Measurements from ENCODE around the gene PDXDC1.
A peak's percentile ranks its signal among the peaks of the same experiment; 100 is the strongest.
"Not testable (repeated sequence)": the region's sequence is repeated elsewhere in the genome, so short reads cannot be mapped to it uniquely, and the experiment has no call there.

PDXDC1 gene, protein sequence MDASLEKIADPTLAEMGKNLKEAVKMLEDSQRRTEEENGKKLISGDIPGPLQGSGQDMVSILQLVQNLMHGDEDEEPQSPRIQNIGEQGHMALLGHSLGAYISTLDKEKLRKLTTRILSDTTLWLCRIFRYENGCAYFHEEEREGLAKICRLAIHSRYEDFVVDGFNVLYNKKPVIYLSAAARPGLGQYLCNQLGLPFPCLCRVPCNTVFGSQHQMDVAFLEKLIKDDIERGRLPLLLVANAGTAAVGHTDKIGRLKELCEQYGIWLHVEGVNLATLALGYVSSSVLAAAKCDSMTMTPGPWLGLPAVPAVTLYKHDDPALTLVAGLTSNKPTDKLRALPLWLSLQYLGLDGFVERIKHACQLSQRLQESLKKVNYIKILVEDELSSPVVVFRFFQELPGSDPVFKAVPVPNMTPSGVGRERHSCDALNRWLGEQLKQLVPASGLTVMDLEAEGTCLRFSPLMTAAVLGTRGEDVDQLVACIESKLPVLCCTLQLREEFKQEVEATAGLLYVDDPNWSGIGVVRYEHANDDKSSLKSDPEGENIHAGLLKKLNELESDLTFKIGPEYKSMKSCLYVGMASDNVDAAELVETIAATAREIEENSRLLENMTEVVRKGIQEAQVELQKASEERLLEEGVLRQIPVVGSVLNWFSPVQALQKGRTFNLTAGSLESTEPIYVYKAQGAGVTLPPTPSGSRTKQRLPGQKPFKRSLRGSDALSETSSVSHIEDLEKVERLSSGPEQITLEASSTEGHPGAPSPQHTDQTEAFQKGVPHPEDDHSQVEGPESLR

DNA sequence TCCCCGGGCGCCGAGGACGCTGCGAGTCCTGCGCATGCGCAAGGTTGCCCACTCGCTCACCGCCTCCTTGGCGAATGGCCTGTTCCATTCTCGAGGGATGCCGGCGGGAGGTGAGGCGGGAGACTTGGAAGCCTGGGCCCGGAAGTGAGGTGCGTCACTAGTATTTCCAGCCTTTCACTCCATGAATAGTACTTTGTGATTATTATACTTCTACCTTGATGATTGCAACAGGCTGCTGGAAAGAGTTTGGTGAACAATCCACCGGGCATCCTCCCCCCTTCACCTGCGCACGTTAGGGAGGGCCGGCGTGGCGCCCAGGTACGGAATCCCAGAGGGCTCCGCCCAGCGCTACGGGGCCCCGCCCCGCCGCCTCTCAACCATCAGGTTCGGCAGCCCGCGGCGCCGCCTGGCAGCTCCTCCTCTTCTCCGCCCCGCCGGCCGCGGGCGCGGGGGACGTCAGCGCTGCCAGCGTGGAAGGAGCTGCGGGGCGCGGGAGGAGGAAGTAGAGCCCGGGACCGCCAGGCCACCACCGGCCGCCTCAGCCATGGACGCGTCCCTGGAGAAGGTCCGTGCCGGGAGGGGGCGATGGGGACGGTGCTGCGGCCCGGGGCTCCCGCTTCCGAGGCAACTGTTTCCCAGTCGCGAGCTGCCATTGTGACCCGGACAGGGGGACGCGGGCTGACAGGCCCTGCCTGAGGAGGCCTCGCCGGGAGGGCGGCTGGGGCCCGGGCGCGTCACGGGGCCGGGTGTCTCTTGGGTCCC is at the start of gene PDXDC1:
PDXDC1 (plus strand) TSS at position 371 of the 762 bp plus-strand sequence; CDS start at position 545, 174 bp downstream.
- not testable (repeated sequence) for H3K36me3 ChIP-seq (ENCODE audit: low read depth); H3K27me3 ChIP-seq (ENCODE audit: insufficient read depth, poor library complexity, severe bottlenecking); H3K9me3 ChIP-seq (ENCODE audit: severe bottlenecking); H3K4me1 ChIP-seq (ENCODE audit: insufficient read depth, poor library complexity, severe bottlenecking)
- peak within 1 kb of the TSS; percentile 54 for H3K27ac ChIP-seq (ENCODE audit: poor library complexity, severe bottlenecking)
- peak; percentile 97 for DNase-seq (ENCODE audit: low spot score)
- peak; percentile 94 for ATAC-seq (ENCODE audit: low read depth)
- H3K4me3 ChIP-seq (ENCODE audit: severe bottlenecking): peak within 1 kb of the TSS; percentile 52

DNA sequence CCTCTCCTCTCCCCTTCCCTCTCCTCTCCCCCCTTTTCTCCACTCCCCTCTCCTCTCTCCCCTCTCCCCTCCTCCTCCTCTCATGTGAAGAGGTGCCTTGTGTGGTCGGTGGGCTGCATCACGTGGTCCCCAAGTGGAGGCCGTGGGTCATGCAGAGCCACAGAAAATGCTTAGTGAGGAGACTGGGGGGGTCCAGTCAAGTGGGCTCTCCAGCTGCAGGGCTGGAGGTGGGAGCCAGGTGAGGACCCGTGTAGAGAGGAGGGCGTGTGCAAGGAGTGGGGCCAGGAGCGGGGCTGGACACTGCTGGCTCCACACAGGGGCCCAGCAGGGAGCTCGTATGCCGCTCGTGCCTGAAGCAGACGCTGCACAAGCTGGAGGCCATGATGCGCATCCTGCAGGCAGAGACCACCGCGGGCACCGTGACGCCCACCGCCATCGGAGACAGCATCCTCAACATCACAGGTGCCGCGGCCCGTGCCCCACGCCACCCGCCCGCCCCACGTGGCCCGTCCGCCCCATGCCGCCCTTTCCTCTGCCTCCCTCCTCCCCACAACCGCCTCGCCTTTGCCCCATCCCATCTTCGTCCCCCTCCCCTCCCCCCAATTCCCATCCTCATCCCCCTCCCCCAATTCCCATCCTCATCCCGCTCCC is 46.6 kb upstream of the PDXDC1 start:
- not testable (repeated sequence) for H3K36me3 ChIP-seq (ENCODE audit: low read depth); H3K27ac ChIP-seq (ENCODE audit: poor library complexity, severe bottlenecking); H3K9me3 ChIP-seq (ENCODE audit: severe bottlenecking); H3K4me3 ChIP-seq (ENCODE audit: severe bottlenecking); H3K27me3 ChIP-seq (ENCODE audit: insufficient read depth, poor library complexity, severe bottlenecking); H3K4me1 ChIP-seq (ENCODE audit: insufficient read depth, poor library complexity, severe bottlenecking)
- DNase-seq (ENCODE audit: low spot score): peak; percentile 71
- ATAC-seq (ENCODE audit: low read depth): peak; percentile 60; the same call in 2 of the 3 replicates

DNA sequence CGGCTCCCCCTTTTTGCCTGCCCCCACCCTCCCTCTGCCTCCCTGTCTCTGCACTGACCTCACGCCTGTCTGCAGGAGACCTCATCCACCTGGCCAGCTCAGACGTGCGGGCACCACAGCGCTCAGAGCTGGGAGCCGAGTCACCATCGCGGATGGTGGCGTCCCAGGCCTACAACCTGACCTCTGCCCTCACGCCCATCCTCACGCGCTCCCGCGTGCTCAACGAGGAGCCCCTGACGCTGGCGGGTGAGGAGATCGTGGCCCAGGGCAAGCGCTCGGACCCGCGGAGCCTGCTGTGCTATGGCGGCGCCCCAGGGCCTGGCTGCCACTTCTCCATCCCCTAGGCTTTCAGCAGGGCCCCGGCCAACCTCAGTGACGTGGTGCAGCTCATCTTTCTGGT is 45.6 kb upstream of the PDXDC1 start:
- ATAC-seq (ENCODE audit: low read depth); H3K9me3 ChIP-seq (ENCODE audit: severe bottlenecking); H3K27ac ChIP-seq (ENCODE audit: poor library complexity, severe bottlenecking); H3K36me3 ChIP-seq (ENCODE audit: low read depth); H3K27me3 ChIP-seq (ENCODE audit: insufficient read depth, poor library complexity, severe bottlenecking); DNase-seq (ENCODE audit: low spot score); H3K4me1 ChIP-seq (ENCODE audit: insufficient read depth, poor library complexity, severe bottlenecking); H3K4me3 ChIP-seq (ENCODE audit: severe bottlenecking): not testable (repeated sequence)

DNA sequence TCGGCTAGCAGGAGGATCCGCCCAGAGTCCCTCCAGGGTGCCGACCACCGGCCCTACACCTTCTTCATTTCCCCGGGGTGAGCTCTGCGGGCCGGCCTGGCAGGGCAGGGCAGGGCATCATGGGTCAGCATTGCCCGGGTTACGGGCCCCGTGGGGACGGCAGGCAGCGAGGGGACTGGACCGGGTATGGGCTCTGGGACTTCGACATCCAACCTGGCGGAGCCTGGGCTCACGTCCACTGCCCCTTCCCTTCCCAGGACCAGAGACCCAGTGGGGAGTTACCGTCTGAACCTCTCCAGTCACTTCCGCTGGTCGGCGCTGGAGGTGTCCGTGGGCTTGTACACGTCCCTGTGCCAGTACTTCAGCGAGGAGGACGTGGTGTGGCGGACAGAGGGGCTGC is 44.6 kb upstream of the PDXDC1 start:
- not testable (repeated sequence) for ATAC-seq (ENCODE audit: low read depth); H3K9me3 ChIP-seq (ENCODE audit: severe bottlenecking); DNase-seq (ENCODE audit: low spot score); H3K27ac ChIP-seq (ENCODE audit: poor library complexity, severe bottlenecking); H3K4me1 ChIP-seq (ENCODE audit: insufficient read depth, poor library complexity, severe bottlenecking); H3K4me3 ChIP-seq (ENCODE audit: severe bottlenecking); H3K27me3 ChIP-seq (ENCODE audit: insufficient read depth, poor library complexity, severe bottlenecking); H3K36me3 ChIP-seq (ENCODE audit: low read depth)

DNA sequence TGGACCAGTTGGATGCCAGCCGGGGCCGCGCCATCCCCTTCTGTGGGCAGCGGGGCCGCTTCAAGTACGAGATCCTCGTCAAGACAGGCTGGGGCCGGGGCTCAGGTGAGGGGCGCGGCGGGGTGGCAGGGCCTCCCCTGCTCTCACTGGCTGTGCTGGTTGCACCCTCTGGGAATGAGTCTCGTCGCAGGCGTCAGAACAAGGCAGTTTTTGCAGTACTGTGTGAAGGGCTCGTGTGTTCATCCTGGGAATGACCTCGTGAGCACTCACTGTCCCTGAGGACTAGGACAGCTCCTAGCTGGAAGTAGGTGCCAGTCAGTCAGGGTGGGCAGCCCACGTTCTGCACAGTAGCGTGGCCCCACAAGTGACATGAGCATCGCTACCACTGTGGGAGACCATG is 43.9 kb upstream of the PDXDC1 start:
- DNase-seq (ENCODE audit: low spot score); H3K27ac ChIP-seq (ENCODE audit: poor library complexity, severe bottlenecking); H3K27me3 ChIP-seq (ENCODE audit: insufficient read depth, poor library complexity, severe bottlenecking): not testable (repeated sequence)

DNA sequence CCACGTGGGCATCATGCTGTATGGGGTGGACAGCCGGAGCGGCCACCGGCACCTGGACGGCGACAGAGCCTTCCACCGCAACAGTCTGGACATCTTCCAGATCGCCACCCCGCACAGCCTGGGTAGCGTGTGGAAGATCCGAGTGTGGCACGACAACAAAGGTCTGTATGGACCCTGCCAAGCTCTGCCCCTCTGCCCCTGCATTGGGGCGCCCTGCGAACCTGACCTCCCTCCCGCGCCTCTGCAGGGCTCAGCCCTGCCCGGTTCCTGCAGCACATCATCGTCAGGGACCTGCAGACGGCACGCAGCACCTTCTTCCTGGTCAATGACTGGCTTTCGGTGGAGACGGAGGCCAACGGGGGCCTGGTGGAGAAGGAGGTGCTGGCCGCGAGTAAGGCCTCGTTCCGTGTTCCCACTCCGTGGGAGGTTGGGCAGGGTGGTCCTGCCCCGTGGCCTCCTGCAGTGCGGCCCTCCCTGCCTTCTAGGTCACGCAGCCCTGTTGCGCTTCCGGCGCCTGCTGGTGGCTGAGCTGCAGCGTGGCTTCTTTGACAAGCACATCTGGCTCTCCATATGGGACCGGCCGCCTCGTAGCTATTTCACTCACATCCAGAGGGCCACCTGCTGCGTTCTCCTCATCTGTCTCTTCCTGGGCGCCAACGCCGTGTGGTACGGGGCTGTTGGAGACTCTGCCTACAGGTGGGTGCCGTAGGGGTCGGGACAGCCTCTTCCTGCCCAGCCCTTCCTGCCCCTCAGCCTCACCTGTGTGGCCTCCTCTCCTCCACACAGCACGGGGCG is 42.0 kb upstream of the PDXDC1 start:
- DNase-seq (ENCODE audit: low spot score); H3K36me3 ChIP-seq (ENCODE audit: low read depth); H3K27me3 ChIP-seq (ENCODE audit: insufficient read depth, poor library complexity, severe bottlenecking); H3K4me1 ChIP-seq (ENCODE audit: insufficient read depth, poor library complexity, severe bottlenecking); H3K9me3 ChIP-seq (ENCODE audit: severe bottlenecking); H3K27ac ChIP-seq (ENCODE audit: poor library complexity, severe bottlenecking); H3K4me3 ChIP-seq (ENCODE audit: severe bottlenecking); ATAC-seq (ENCODE audit: low read depth): not testable (repeated sequence)

More for the DNA sequence above, 43.9 kb upstream of the PDXDC1 start:
- not testable (repeated sequence) for H3K9me3 ChIP-seq (ENCODE audit: severe bottlenecking); H3K4me1 ChIP-seq (ENCODE audit: insufficient read depth, poor library complexity, severe bottlenecking); H3K4me3 ChIP-seq (ENCODE audit: severe bottlenecking); H3K36me3 ChIP-seq (ENCODE audit: low read depth); ATAC-seq (ENCODE audit: low read depth)

DNA sequence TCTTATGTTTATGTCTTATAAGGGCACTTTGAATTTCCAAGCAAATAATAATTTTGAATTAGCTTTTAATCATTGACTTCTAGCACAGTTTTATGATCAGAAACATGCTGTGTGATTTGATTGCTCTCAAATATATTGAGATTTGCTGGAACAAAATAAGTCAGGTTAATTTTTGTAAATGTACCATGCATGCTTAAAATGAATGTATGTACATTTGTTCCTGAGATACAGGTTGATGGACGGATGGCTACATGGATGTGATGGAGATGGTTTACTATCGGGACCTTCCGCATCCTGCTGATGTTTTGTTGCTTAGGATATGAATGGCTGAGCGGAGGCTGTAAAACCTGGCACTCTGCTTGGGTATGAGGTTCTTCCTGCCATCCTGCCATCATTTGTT is 37.7 kb upstream of the PDXDC1 start, which contains the start of gene NPIPA1:
NPIPA1 (plus strand) TSS at position 301 of the 400 bp plus-strand sequence; CDS start at position 301, 0 bp downstream.
- not testable (repeated sequence) for H3K36me3 ChIP-seq (ENCODE audit: low read depth); H3K9me3 ChIP-seq (ENCODE audit: severe bottlenecking); ATAC-seq (ENCODE audit: low read depth); DNase-seq (ENCODE audit: low spot score); H3K4me1 ChIP-seq (ENCODE audit: insufficient read depth, poor library complexity, severe bottlenecking); H3K27me3 ChIP-seq (ENCODE audit: insufficient read depth, poor library complexity, severe bottlenecking); H3K27ac ChIP-seq (ENCODE audit: poor library complexity, severe bottlenecking); H3K4me3 ChIP-seq (ENCODE audit: severe bottlenecking)

DNA sequence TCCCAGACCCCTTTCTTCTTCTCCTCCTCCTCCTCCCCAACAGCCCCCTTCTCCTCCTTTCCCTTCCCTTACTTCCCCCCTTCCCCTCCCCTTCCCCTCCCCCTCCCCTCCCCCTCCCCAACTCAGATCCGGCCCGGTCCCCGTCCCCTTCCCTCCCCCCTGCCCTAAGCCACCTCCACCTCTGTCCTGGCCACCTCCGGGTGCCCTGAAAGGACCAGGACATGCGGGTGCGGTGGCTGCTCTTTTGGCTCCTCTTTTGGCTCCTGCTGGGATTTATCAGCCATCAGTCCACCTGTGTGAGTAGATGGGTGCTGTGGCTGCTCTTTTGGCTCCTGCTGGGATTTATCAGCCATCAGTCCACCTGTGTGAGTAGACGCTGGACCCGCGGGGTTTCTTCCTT is 36.8 kb upstream of the PDXDC1 start:
- H3K27me3 ChIP-seq (ENCODE audit: insufficient read depth, poor library complexity, severe bottlenecking); H3K4me3 ChIP-seq (ENCODE audit: severe bottlenecking); H3K4me1 ChIP-seq (ENCODE audit: insufficient read depth, poor library complexity, severe bottlenecking); H3K27ac ChIP-seq (ENCODE audit: poor library complexity, severe bottlenecking); ATAC-seq (ENCODE audit: low read depth); H3K36me3 ChIP-seq (ENCODE audit: low read depth); DNase-seq (ENCODE audit: low spot score); H3K9me3 ChIP-seq (ENCODE audit: severe bottlenecking): not testable (repeated sequence)

DNA sequence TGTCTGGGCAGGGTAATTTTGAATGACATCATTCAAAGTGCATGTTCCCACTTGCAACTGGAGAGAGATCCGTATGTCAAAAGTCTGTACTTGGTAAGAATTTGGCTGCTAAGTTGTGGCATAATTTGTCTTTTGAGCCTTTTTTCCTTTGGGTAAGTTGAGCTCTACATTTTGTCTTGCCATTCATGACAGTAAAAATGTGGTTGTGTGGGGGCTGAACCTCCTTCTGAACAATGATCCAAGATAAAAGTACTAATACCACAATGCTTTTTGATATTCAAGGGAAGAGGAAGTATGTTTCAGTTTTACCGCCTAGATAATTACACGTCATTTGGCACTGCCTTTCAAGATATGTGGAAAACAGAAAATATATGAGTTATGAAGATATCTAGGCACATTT is 32.1 kb upstream of the PDXDC1 start:
- ATAC-seq (ENCODE audit: low read depth): not testable (repeated sequence)

More for the DNA sequence above, 32.1 kb upstream of the PDXDC1 start:
- H3K36me3 ChIP-seq (ENCODE audit: low read depth); H3K27ac ChIP-seq (ENCODE audit: poor library complexity, severe bottlenecking); H3K4me1 ChIP-seq (ENCODE audit: insufficient read depth, poor library complexity, severe bottlenecking); H3K4me3 ChIP-seq (ENCODE audit: severe bottlenecking); DNase-seq (ENCODE audit: low spot score); H3K9me3 ChIP-seq (ENCODE audit: severe bottlenecking); H3K27me3 ChIP-seq (ENCODE audit: insufficient read depth, poor library complexity, severe bottlenecking): not testable (repeated sequence)

All from RWPE2 (cell line).